Activated CD8-positive, alpha-beta T cell treated with anti-CD3 and anti-CD28 coated beads for 36 hours (primary cell): Measurements from ENCODE around the gene SMPDL3B. TPM values are rescaled to one million over a fixed set of nuclear protein-coding genes. Genes with fewer than 3 reads are reported as not detected.

ENCODE experiments used
- ATAC-seq: fragments of 200-7000 bp; cut with Tn5 transposase; one replicate; pipeline ENCODE4 v1.10.0; 2021; ENCODE audit warnings: mild to moderate bottlenecking, moderate library complexity
- CTCF ChIA-PET: fragments of 350-600 bp; sonication (Branson Sonifier 250); formaldehyde crosslinking; loops from one replicate; lab custom pipeline; 2021; ENCODE audit warnings: antibody characterized with exemption; lab: Charles Lee
- POLR2A ChIA-PET: fragments of 350-600 bp; sonication (Branson Sonifier 250); formaldehyde crosslinking; loops from one replicate; lab custom pipeline; 2021; ENCODE audit warnings: antibody characterized with exemption; lab: Charles Lee
- DNase-seq: peaks from one replicate; pipeline ENCODE4 v3.0.0-alpha.2; 2020
- H3K27ac Mint-ChIP-seq: one replicate; pipeline ENCODE4 v1.8.0; 2021; ENCODE audit warnings: mild to moderate bottlenecking, mixed read lengths
- H3K27me3 Mint-ChIP-seq: one replicate; pipeline ENCODE4 v1.8.0; 2021; ENCODE audit warnings: mixed read lengths
- H3K36me3 Mint-ChIP-seq: one replicate; pipeline ENCODE4 v1.8.0; 2021; ENCODE audit warnings: low read depth, mixed read lengths
- H3K4me1 Mint-ChIP-seq: one replicate; pipeline ENCODE4 v1.8.0; 2021; ENCODE audit warnings: low read depth, mixed read lengths
- H3K4me3 Mint-ChIP-seq: one replicate; pipeline ENCODE4 v1.8.0; 2021; ENCODE audit warnings: mild to moderate bottlenecking, moderate library complexity, mixed read lengths
- H3K9me3 Mint-ChIP-seq: one replicate; pipeline ENCODE4 v1.8.0; 2021; ENCODE audit warnings: mixed read lengths
- intact Hi-C: fragments of 100-400 bp; cut with micrococcal nuclease; formaldehyde crosslinking; loops from one replicate; pipeline ENCODE4 v1.10.0; 2022
- total RNA-seq, 2 experiments: library from RNA; stranded (reverse); gene quantifications; one replicate each; pipeline ENCODE4 v1.2.3, GENCODE V29; 2021
- TF ChIP-seq, protein P1 (sequence below): fragments of 200-600 bp; IDR thresholded peaks from one replicate; pipeline ENCODE4 v1.8.0; 2022; ENCODE audit warnings: antibody characterized with exemption, mild to moderate bottlenecking

Gene SMPDL3B
- total RNA-seq, 2 experiments from 2014 or later = 0.27 to 0.38 TPM

DNA sequence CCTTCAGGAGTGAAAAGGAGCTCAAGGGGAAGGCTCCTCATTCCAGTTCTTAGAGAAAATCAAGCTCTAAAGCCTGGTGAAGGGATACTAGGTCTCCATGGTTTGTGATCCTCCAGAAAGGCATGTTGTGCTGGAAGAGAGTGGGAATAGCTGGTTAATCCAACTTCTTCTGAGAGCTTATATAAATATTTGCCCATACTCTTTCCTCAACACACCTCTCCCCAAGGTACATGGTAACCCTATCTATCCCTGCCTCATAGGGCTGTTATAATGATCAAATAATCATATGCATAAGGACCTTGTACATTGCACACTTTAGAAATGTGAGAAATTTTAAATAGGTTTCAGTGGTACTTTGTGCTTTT, 39.6 kb downstream of the SMPDL3B start:
- ChIA-PET CTCF (interaction anchor here (0.9 to 2.2 kb wide), 4 partner anchors 14 to 386 kb away, joined by 3 to 10 read pairs (median 4); no protein-coding TSS in a partner anchor), POLR2A (interaction anchor here (0.6 kb wide), 1 partner anchor 88 kb away, joined by 3 read pairs; no protein-coding TSS in a partner anchor)
- Mint-ChIP-seq H3K9me3 (no peaks in the 10 kb centered on the region), H3K4me3 (no peak overlapping the region), H3K36me3 (peaks cover 9% of the 10 kb centered on the region), H3K27ac (no peak overlapping the region), H3K27me3 (no peaks in the 10 kb centered on the region), H3K4me1 (peaks cover 6% of the 10 kb centered on the region)
- DNase-seq = no peak
- TF ChIP-seq, protein P1, sequence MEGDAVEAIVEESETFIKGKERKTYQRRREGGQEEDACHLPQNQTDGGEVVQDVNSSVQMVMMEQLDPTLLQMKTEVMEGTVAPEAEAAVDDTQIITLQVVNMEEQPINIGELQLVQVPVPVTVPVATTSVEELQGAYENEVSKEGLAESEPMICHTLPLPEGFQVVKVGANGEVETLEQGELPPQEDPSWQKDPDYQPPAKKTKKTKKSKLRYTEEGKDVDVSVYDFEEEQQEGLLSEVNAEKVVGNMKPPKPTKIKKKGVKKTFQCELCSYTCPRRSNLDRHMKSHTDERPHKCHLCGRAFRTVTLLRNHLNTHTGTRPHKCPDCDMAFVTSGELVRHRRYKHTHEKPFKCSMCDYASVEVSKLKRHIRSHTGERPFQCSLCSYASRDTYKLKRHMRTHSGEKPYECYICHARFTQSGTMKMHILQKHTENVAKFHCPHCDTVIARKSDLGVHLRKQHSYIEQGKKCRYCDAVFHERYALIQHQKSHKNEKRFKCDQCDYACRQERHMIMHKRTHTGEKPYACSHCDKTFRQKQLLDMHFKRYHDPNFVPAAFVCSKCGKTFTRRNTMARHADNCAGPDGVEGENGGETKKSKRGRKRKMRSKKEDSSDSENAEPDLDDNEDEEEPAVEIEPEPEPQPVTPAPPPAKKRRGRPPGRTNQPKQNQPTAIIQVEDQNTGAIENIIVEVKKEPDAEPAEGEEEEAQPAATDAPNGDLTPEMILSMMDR = no peak
- no peak for ATAC-seq
- intact Hi-C loops = no loop called here

DNA sequence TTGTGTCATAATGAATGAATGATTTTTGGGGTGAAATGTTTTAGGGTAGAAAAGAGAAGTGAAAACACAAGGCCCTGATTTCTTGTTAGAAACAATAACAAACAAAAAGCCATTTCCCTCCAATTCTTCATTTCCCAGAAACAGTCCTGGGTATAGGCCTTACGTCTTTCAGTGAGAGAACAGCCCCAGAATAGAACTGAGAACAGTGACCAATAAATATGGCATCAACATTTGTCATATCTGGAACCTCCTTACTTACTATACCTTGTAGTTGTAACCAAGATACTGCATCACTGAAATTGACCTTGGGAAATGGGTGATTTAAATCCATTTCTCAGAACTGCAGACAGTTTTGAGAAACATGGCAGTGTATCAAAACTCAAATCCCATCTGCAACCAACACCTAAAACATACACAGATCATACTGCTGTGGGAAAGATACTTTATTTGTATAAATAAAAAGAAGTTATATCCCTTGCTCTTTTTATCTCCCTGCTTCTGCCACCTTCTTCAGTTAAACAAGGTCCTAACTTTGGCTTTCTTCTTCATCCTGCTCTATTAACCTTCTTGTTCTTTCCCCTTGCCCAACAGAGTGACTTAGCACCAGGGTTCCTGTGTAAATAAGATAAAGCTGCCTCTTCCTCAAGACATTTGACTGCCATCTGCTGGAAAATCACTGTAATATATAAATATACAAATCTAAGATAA, 44.5 kb downstream of the SMPDL3B start:
- H3K4me3 Mint-ChIP-seq = no peak overlapping the region
- TF ChIP-seq, protein P1 = peak; percentile 56
- H3K36me3 Mint-ChIP-seq = peaks cover 6% of the 10 kb centered on the region
- no peaks in the 10 kb centered on the region for H3K27me3 Mint-ChIP-seq
- ATAC-seq (peak; percentile 64), DNase-seq (no peak)
- H3K4me1 Mint-ChIP-seq = no peaks in the 10 kb centered on the region
- CTCF ChIA-PET = interaction anchor here (1.0 to 5.1 kb wide), 11 partner anchors 9 to 139 kb away, joined by 3 to 32 read pairs (median 4); no protein-coding TSS in a partner anchor
- H3K9me3 Mint-ChIP-seq = no peaks in the 10 kb centered on the region
- intact Hi-C loops = loop anchor here (5.0 kb wide), 1 partner anchor 122 kb away; no protein-coding TSS in a partner anchor
- POLR2A ChIA-PET = interaction anchor here (1.0 to 1.5 kb wide), 2 partner anchors 19 to 121 kb away, joined by 3 read pairs; partner anchors contain the start of gene XKR8
- no peak overlapping the region for H3K27ac Mint-ChIP-seq

DNA sequence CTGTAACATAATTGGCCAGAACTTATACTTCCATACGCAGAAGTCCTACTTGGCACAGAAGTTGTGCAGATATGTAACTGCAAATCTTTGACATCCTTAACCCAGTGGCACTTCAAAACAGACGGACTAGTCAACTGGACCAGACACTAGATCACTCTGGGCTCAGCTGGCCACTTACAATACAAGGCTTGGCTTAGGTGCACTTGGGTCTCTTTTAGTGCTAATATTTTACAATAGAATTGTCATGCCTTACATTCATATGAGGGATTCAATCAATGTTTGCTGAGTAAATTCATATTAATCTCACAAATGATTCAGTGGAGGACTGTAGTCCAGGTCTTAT, 45.0 kb downstream of the SMPDL3B start:
- Mint-ChIP-seq H3K27me3 (no peaks in the 10 kb centered on the region), H3K9me3 (no peaks in the 10 kb centered on the region), H3K4me3 (no peak overlapping the region), H3K4me1 (no peaks in the 10 kb centered on the region), H3K27ac (no peak overlapping the region), H3K36me3 (peaks cover 6% of the 10 kb centered on the region)
- TF ChIP-seq, protein P1 = no peak
- intact Hi-C loops = loop anchor here (5.0 kb wide), 1 partner anchor 123 kb away; no protein-coding TSS in a partner anchor
- ChIA-PET POLR2A (interaction anchor here (0.6 to 1.5 kb wide), 3 partner anchors 20 to 122 kb away, joined by 3 to 6 read pairs (median 3); partner anchors contain the start of gene XKR8), CTCF (interaction anchor here (0.8 to 5.1 kb wide), 13 partner anchors 8 to 139 kb away, joined by 3 to 32 read pairs (median 4); no protein-coding TSS in a partner anchor)
- DNase-seq (no peak), ATAC-seq (no peak)

DNA sequence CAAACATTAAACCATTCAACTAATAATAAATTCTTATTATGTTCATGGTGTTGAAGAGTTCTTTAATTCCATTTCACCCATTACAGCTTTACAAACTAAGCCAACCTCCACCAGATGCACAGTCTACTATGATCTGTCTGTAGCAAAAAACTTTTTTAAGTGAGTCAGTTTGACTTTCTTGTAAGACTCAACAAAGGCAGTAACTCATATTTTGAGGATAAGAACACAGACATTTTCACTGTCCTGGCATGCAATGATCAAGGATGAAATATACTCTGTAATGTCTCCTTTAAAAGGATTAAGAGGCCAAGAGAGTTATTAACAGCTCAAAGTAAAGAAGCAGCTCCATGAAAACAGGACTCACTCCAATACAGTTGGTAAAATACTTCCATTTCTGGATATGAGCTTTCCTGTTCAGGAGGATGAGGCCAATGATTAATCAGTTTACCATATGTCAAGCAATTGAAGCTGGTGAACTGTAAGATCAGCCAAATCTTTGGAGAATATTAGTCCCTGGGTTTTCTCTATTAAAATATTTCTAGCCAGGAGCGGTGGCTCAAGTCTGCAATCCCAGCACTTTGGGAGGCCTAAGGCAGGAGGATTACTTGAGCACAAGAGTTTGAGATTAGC, 45.5 kb downstream of the SMPDL3B start:
- Mint-ChIP-seq H3K9me3 (no peaks in the 10 kb centered on the region), H3K27me3 (no peaks in the 10 kb centered on the region), H3K4me3 (no peak overlapping the region), H3K27ac (no peak overlapping the region), H3K36me3 (peaks cover 7% of the 10 kb centered on the region), H3K4me1 (no peaks in the 10 kb centered on the region)
- intact Hi-C loops = no loop called here
- CTCF ChIA-PET = interaction anchor here (0.6 to 5.1 kb wide), 14 partner anchors 8 to 140 kb away, joined by 3 to 32 read pairs (median 4); no protein-coding TSS in a partner anchor
- DNase-seq = no peak
- POLR2A ChIA-PET = interaction anchor here (0.6 to 1.5 kb wide), 3 partner anchors 20 to 122 kb away, joined by 3 to 6 read pairs (median 3); partner anchors contain the start of gene XKR8
- TF ChIP-seq, protein P1 = no peak
- ATAC-seq = no peak
